ENCODE results near the gene ALX3. TPM values are rescaled to one million over a fixed set of nuclear protein-coding genes. Genes with fewer than 3 reads are reported as not detected.

Gene ALX3
- 0.14 and 0.19 TPM in 2 replicates for polyA plus RNA-seq (2013)

DNA sequence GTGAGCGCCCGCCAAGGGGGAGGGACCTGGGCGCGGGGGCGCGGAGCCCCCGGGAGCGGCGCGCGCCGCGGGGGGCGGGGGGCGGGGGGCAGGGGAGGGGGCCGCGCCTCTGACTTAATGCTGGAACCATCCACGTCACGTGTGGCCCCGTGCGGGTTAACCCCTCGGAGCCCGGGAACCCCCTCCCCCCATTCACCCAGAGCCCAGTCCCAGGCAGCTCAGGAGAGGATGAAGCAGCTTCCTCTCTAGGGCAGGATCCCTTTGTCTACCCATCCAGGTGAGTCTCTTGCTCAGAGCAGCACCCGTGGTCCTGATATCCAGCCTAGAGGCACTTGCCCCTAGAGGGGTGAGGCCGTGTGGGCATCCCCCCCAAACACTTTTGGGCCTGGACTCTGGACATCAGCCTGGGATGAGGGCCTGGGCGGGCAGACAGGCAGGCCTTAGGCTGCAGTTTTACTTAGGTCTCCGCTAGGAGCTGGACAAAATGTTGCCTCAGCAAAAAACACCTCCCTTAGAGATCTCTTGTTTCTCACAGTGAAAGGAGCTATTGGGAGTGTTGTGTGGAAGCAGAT lies at the start of gene ALX3:
Gene ALX3 (minus strand): TSS at position 2 of the 572 bp plus-strand sequence. CDS start 60 bp downstream, outside the sequence.
- H3K4me3 ChIP-seq (ENCODE audit: low read depth, low read length) = no peak within 1 kb of the TSS
- H3K27ac ChIP-seq (ENCODE audit: low read depth, low read length) = no peak within 1 kb of the TSS
- no peak within 1 kb of the TSS for H3K18ac ChIP-seq (ENCODE audit: low read length)
- no peak within 1 kb of the TSS for H3K23ac ChIP-seq (ENCODE audit: low read length)
- H3K36me3 ChIP-seq (ENCODE audit: control insufficient read depth in 1 of 2, insufficient read depth in 2 of 2, low read length in 2 of 2) = no peaks in the 10 kb centered on the region
- no peak within 1 kb of the TSS for H2AK5ac ChIP-seq (ENCODE audit: low read length)
- no peak within 1 kb of the TSS for H3K9ac ChIP-seq (ENCODE audit: low read length)
- no peak within 1 kb of the TSS for H2BK120ac ChIP-seq (ENCODE audit: insufficient read depth, low read length, poor library complexity)
- H4K8ac ChIP-seq (ENCODE audit: low read depth, low read length) = no peak within 1 kb of the TSS
- no CpG with 5 or more reads among the region's 27 CpGs for WGBS (ENCODE audit: extremely low coverage, insufficient coverage, insufficient read length)
- H3K79me1 ChIP-seq (ENCODE audit: low read length) = peaks cover 3% of the 10 kb centered on the region
- H2BK12ac ChIP-seq (ENCODE audit: low read length) = no peak within 1 kb of the TSS
- no peak within 1 kb of the TSS for H4K91ac ChIP-seq (ENCODE audit: low read depth, low read length)
- H2AFZ ChIP-seq (ENCODE audit: insufficient read depth, low read length, poor library complexity) = peak within 1 kb of the TSS; percentile 20
- H3K14ac ChIP-seq (ENCODE audit: low read length) = no peak within 1 kb of the TSS
- peaks cover 17 to 22% of the 10 kb centered on the region in 2 experiments for H3K4me1 ChIP-seq (ENCODE audit: control insufficient read depth in 1 of 2, insufficient read depth in 2 of 2, low read length in 2 of 2)
- H3K4me2 ChIP-seq (ENCODE audit: low read length) = peak within 1 kb of the TSS; percentile 49
- H3K9me3 ChIP-seq (ENCODE audit: insufficient read depth, low read depth, low read length) = peaks cover 13% of the 10 kb centered on the region
- no peak within 1 kb of the TSS for H4K12ac ChIP-seq (ENCODE audit: low read depth, low read length)
- DNase-seq = no peak
- H3K79me2 ChIP-seq (ENCODE audit: control insufficient read depth, insufficient read depth, low read length, poor library complexity) = no peaks in the 10 kb centered on the region
- H3K27me3 ChIP-seq (ENCODE audit: insufficient read depth, low read length) = peaks cover 69% of the 10 kb centered on the region
- no peak within 1 kb of the TSS for H2BK5ac ChIP-seq (ENCODE audit: low read depth, low read length, poor library complexity)
- H3K4ac ChIP-seq (ENCODE audit: low read depth, low read length) = no peak within 1 kb of the TSS

DNA sequence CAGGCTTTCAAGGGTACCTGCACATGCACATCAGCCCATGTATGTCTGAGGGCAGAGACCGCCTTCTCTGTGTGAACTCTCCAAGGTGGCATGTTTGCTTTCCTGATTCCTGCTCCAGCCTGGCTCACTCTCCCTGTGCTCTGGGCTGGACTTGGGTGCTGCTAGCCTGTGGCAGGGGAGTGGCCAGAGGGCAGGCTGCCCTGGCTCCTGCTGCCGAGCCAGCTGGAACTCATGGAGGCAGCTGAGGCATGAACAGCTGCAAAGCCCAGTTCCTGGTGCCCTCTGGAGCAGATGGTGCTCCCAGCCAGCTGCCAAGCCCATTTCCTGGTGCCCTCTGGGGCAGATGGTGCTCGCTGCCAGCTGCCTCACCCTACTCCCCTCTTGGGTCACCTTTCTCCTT lies 49.4 kb upstream of the ALX3 start:
- no peaks in the 10 kb centered on the region for H3K79me1 ChIP-seq (ENCODE audit: low read length)
- no peaks in the 10 kb centered on the region for H3K79me2 ChIP-seq (ENCODE audit: control insufficient read depth, insufficient read depth, low read length, poor library complexity)
- DNase-seq = no peak
- no peak overlapping the region for H3K23ac ChIP-seq (ENCODE audit: low read length)
- H3K9me3 ChIP-seq (ENCODE audit: insufficient read depth, low read depth, low read length) = peaks cover 5% of the 10 kb centered on the region
- H2AK5ac ChIP-seq (ENCODE audit: low read length) = no peak overlapping the region
- H4K91ac ChIP-seq (ENCODE audit: low read depth, low read length) = no peak overlapping the region
- H3K9ac ChIP-seq (ENCODE audit: low read length) = no peak overlapping the region
- no CpG with 5 or more reads among the region's 3 CpGs for WGBS (ENCODE audit: extremely low coverage, insufficient coverage, insufficient read length)
- no peak overlapping the region for H2BK120ac ChIP-seq (ENCODE audit: insufficient read depth, low read length, poor library complexity)
- H2AFZ ChIP-seq (ENCODE audit: insufficient read depth, low read length, poor library complexity) = no peak overlapping the region
- H3K18ac ChIP-seq (ENCODE audit: low read length) = no peak overlapping the region
- no peak overlapping the region for H2BK5ac ChIP-seq (ENCODE audit: low read depth, low read length, poor library complexity)
- H3K4me2 ChIP-seq (ENCODE audit: low read length) = no peak overlapping the region
- H4K12ac ChIP-seq (ENCODE audit: low read depth, low read length) = no peak overlapping the region
- H3K27me3 ChIP-seq (ENCODE audit: insufficient read depth, low read length) = no peaks in the 10 kb centered on the region
- peaks cover 0 to 2% of the 10 kb centered on the region in 2 experiments for H3K4me1 ChIP-seq (ENCODE audit: control insufficient read depth in 1 of 2, insufficient read depth in 2 of 2, low read length in 2 of 2)
- no peak overlapping the region for H3K14ac ChIP-seq (ENCODE audit: low read length)
- no peak overlapping the region for H4K8ac ChIP-seq (ENCODE audit: low read depth, low read length)
- H3K4ac ChIP-seq (ENCODE audit: low read depth, low read length) = no peak overlapping the region
- H3K27ac ChIP-seq (ENCODE audit: low read depth, low read length) = no peak overlapping the region
- H3K4me3 ChIP-seq (ENCODE audit: low read depth, low read length) = no peak overlapping the region
- no peak overlapping the region for H2BK12ac ChIP-seq (ENCODE audit: low read length)
- no peaks in the 10 kb centered on the region for H3K36me3 ChIP-seq (ENCODE audit: control insufficient read depth in 1 of 2, insufficient read depth in 2 of 2, low read length in 2 of 2)

DNA sequence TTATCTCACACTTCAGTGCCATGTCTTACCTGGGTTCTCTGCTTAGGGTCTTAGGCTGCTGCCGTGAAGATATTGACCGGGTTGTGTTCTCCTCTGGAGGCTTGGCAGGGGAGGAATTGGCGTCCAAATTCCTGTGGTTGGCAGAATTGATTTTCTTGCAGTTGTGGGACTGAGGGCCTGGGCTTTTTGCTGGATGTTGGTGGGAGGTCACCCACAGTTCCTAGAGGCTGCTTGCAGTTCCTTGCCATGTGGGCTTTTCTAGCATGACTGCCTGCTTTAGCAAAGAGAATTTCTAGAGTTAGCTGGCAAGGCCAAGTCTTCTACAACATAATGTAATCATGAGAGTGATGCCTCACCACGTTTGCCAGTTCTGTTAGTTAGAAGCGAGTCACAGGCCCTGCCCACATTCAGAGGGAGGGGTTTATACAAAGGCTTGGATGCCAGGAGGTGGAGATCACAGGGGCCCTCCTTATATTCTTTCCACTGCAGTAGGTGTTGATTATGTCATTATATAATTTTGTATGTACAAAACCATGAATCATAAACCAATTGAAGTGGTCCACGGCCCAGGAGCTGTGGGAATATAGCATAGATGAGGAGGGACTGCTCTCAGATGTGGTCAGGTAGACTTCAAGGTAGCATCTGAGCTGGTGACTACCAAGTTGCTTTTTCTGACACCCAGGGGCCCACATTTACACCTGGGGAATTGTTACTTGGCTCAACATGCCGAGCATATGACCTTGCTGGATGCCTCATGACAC lies 48.3 kb upstream of the ALX3 start:
- H3K79me1 ChIP-seq (ENCODE audit: low read length) = no peaks in the 10 kb centered on the region
- H3K18ac ChIP-seq (ENCODE audit: low read length) = no peak overlapping the region
- H3K14ac ChIP-seq (ENCODE audit: low read length) = no peak overlapping the region
- WGBS (ENCODE audit: extremely low coverage, insufficient coverage, insufficient read length) = no CpG with 5 or more reads among the region's 7 CpGs
- peaks cover 5% of the 10 kb centered on the region for H3K9me3 ChIP-seq (ENCODE audit: insufficient read depth, low read depth, low read length)
- no peaks in the 10 kb centered on the region for H3K36me3 ChIP-seq (ENCODE audit: control insufficient read depth in 1 of 2, insufficient read depth in 2 of 2, low read length in 2 of 2)
- no peaks in the 10 kb centered on the region for H3K27me3 ChIP-seq (ENCODE audit: insufficient read depth, low read length)
- no peak overlapping the region for H4K91ac ChIP-seq (ENCODE audit: low read depth, low read length)
- H3K4me3 ChIP-seq (ENCODE audit: low read depth, low read length) = no peak overlapping the region
- H2BK12ac ChIP-seq (ENCODE audit: low read length) = no peak overlapping the region
- H3K23ac ChIP-seq (ENCODE audit: low read length) = no peak overlapping the region
- H2AK5ac ChIP-seq (ENCODE audit: low read length) = no peak overlapping the region
- H3K4ac ChIP-seq (ENCODE audit: low read depth, low read length) = no peak overlapping the region
- no peak overlapping the region for H2BK5ac ChIP-seq (ENCODE audit: low read depth, low read length, poor library complexity)
- no peak overlapping the region for H3K27ac ChIP-seq (ENCODE audit: low read depth, low read length)
- H4K12ac ChIP-seq (ENCODE audit: low read depth, low read length) = no peak overlapping the region
- H3K9ac ChIP-seq (ENCODE audit: low read length) = no peak overlapping the region
- H3K4me1 ChIP-seq (ENCODE audit: control insufficient read depth in 1 of 2, insufficient read depth in 2 of 2, low read length in 2 of 2) = peaks cover 0 to 2% of the 10 kb centered on the region in 2 experiments
- no peak for DNase-seq
- H2BK120ac ChIP-seq (ENCODE audit: insufficient read depth, low read length, poor library complexity) = no peak overlapping the region
- no peak overlapping the region for H4K8ac ChIP-seq (ENCODE audit: low read depth, low read length)
- no peak overlapping the region for H3K4me2 ChIP-seq (ENCODE audit: low read length)
- H3K79me2 ChIP-seq (ENCODE audit: control insufficient read depth, insufficient read depth, low read length, poor library complexity) = no peaks in the 10 kb centered on the region
- H2AFZ ChIP-seq (ENCODE audit: insufficient read depth, low read length, poor library complexity) = no peak overlapping the region

DNA sequence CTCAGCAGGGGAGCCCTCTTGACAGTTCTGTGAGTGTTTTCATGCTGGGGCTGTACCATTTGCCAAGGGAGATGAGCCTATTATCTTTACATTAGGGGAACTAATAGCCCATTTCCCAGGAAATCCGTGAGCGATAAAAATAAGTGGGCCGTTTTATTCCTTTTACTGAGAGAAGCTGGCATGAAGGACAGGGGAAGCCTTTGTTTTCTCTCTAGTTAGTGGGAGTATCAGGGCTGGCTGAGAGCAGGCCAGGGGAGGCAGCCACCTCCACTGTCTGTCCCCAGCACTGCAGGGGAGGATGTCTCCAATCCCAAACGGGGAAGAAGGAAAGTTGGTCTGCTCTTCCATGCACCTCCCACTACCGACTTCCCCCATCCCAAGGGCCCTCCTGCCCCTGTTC lies 44.3 kb upstream of the ALX3 start:
- Histone ChIP-seq H3K79me1 (ENCODE audit: low read length) (no peaks in the 10 kb centered on the region), H3K4me3 (ENCODE audit: low read depth, low read length) (no peak overlapping the region), H3K18ac (ENCODE audit: low read length) (no peak overlapping the region), H2BK120ac (ENCODE audit: insufficient read depth, low read length, poor library complexity) (no peak overlapping the region), H2BK5ac (ENCODE audit: low read depth, low read length, poor library complexity) (no peak overlapping the region), H4K8ac (ENCODE audit: low read depth, low read length) (no peak overlapping the region), H3K4me2 (ENCODE audit: low read length) (no peak overlapping the region), H3K23ac (ENCODE audit: low read length) (no peak overlapping the region), H2AFZ (ENCODE audit: insufficient read depth, low read length, poor library complexity) (no peak overlapping the region), H4K91ac (ENCODE audit: low read depth, low read length) (no peak overlapping the region), H2AK5ac (ENCODE audit: low read length) (no peak overlapping the region), H3K9ac (ENCODE audit: low read length) (no peak overlapping the region), H3K14ac (ENCODE audit: low read length) (no peak overlapping the region), H3K27me3 (ENCODE audit: insufficient read depth, low read length) (no peaks in the 10 kb centered on the region), H3K79me2 (ENCODE audit: control insufficient read depth, insufficient read depth, low read length, poor library complexity) (no peaks in the 10 kb centered on the region), H3K36me3 (ENCODE audit: control insufficient read depth in 1 of 2, insufficient read depth in 2 of 2, low read length in 2 of 2) (no peaks in the 10 kb centered on the region), H3K4me1 (ENCODE audit: control insufficient read depth in 1 of 2, insufficient read depth in 2 of 2, low read length in 2 of 2) (peaks cover 0 to 2% of the 10 kb centered on the region in 2 experiments), H2BK12ac (ENCODE audit: low read length) (no peak overlapping the region), H4K12ac (ENCODE audit: low read depth, low read length) (no peak overlapping the region), H3K27ac (ENCODE audit: low read depth, low read length) (no peak overlapping the region), H3K9me3 (ENCODE audit: insufficient read depth, low read depth, low read length) (no peaks in the 10 kb centered on the region), H3K4ac (ENCODE audit: low read depth, low read length) (no peak overlapping the region)
- no CpG with 5 or more reads among the region's 5 CpGs for WGBS (ENCODE audit: extremely low coverage, insufficient coverage, insufficient read length)
- no peak for DNase-seq
